NCI-H524 treated with DMSO at 0.1 percent for 48 hours (cell line): ENCODE data around the gene DSCAML1.

ENCODE experiments used
- DNase-seq: peaks from one replicate; lab custom pipeline; 2025; lab: John Stamatoyannopoulos, UW

The DSCAML1 gene

DNA sequence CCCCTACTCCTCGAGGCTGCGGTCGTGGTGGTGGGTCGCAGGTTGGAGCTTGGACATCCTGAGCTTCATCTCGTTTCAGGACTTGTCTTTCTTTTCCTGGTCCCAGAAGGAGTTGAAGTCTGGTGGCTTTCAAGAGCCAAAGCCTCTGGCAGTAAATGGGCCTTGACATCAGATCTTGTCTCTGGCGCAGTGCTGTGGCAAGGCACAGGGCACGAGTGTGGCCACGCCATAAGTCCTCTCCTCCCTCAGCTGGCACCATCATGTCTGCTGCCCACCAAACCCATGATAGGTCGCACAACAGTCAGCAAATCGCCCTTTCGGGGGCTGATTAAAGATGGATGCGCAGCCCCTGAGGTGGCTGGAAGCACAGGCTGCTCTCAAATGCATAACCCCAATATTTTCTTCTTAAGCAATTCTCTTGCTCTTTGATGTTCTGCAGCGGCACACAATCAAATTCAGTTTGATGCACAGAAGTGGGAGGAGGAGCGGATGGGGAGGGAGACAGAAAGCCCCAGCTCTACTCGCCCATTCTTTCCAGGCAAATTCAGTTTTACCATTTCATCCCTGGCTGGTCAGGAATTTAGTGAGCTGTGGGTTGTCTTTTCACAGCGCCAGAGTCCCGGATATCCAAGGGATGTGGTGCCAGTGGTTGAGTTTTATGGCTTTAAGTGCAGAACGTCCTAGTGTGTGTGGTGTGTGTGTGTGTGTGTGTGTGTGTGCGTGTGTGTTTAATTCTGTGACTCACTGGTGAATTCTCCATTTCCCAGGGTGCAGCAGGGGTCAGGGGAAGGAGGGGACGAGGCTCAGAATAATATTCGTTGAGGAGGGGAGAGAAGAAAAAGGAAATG is 162.0 kb downstream of the DSCAML1 start:
- DNase-seq, result no peak

DNA sequence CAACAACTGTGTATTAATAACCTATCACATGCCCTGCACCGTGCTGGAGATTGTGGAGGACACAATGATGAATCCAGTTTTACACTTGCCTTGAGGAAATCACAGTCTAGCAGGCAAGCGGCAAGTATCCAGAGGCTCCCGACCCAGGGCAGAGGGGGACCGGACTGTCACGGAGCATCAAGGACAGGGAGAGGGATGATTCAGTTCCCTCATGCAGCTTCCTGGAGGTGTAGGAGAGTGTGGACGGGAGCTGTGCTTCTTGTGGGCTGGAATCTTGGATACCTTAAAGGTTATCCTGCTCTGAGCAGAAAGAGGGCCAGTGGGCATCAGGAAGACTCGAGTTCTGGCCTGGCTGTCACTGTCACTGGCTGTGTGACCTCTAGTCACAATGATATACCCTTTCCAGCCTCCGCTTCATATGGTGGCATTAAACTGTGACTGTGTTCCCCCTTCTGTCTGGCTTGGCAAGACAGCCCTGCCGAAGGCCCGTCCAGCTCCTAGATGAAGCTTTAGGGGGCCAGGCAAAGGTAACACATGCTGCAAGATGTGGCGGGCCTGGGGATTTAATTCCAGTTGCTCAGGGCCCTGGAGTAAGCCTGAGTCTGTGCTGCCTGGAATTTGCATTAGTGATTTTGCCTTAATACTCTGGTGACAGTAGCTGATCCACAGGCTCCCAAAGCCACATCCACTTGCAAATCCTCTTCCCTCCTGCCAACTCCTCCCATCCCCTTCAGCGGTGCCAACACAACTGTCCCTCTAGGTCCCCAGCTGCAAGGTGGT is 162.8 kb downstream of the DSCAML1 start:
- no peak for DNase-seq

DNA sequence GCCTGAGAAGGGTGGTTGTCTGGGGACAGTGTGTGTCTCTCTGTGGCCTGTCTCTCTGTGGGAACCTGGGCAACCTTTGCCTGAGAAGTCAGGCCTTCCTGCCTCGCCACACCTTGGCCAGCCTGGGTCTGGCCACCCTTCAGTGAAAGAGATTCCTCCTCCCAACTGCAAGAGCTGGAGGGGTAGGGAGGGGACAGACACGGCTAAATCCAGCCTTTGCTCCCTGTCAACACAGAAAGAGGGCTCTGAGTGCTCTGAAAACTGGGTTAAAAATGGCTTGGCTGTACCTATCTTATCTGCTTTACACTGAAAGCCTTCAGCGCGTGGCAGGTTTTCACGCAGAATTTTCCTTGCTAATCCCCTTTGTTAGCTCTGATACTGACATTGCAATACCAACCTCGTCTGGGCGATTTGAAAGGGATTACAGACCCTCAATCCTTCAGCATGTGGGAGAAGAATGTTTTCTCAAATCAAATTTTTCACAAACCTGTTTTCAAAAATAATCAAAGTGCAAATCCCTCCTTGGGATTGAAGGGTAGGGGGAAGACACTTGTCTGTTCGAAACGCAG is 163.7 kb downstream of the DSCAML1 start:
- DNase-seq, result no peak

DNA sequence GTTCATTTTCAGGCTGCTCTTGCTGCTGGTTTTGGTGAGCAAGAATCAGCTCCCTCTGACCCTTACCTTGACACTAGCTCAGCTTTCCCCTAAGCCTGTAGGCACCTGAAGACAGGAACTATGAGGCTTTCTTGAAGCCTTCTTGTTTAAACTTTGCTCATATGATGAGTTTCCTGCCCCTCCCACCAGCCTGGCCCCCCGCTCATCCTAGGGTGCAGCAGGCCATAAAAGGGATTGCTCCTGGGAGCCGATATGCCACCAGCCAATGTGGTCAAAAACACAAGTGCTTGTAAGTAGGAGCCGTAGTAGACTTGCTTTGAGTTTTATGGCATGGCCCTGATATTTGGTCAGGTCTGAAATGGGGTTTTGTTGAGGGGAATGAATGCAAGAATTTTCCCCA is 164.7 kb downstream of the DSCAML1 start:
- no peak for DNase-seq

DNA sequence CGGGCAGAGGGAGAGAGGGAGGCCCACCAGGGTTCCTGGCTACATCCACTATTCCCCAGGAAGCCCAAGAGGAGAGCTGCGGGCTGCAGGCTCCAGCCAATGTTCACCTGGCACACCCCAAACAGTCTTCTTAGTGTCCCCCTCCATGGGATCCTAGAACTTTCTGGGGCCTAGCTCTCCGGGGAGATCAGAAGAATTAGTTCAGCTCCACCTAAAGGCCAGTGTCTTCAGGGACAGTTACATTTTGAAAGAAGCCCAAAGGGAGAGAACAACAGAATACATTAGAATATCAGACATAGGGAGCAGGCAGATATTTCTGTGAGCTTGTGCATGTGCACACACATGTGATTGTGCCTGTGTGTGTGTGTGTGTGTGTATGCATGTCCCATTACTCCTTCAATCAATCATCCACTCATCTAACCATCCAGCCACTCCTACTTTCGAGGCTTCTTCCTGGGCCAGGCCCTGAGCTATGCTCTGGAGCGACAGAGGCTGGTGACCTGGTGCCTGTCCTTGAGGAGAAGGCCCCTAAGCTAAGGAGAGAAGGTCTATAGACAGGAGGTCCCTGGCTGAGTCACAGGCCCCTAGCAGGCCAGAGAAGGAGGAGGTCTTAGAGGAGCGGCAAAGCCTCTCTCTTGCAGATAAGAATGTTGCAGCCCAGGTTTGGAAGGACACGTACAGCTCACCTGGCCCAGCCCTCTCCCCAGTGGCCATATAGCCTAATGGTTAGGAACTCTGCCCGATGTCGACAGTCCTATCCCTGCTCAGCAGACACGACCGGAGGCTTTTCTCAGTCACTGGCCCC is 165.5 kb downstream of the DSCAML1 start:
- no peak for DNase-seq

DNA sequence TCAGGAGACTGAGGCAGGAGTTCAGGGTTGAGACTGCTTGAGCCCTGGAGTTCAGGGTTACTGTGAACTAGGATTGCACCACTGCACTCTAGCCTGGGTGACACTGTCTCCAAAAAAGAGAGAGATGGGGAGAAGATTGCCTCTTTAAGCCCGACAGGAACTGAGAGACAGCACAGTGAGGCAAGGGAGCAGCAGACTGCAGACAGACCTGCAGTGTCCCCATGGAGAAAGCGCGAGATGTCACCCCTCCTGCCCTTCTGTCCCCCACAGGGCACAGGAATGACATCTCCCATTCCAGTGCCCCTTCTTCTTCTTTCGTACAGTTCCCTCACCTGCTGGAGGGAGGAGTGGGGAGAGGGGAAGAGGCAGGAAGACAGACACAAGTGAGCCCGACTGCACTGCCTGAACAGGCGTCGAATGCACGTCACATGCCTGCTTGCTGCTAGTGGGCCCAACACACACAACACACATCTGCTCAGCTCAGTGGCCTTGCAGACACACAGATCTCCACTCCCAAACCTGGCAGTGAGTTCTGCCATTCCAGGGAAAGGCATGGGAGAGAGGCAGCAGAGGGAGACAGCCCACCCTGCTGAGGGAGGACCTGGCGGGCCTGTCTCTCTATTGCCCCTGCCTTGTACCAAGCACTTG is 167.0 kb downstream of the DSCAML1 start:
- DNase-seq, result no peak

DNA sequence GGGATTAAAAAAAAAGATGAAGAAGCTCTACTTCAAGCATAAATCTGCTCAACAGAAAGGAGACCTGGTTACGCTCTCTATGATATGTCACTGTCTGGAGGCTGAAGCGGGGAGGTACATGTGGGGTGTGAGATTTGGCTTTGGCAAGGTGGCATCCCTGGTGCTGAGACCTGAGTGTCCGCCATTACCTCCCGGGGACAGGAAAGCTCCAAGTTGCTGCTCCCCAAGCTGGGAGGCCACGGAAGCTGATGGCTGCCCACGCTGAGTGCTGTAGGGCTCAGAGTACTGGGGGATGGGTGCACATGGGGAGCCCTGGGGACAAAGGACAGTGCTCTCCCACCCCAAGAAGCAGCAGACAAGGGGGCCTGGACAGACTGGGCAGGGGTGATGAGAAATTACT is 167.9 kb downstream of the DSCAML1 start:
- DNase-seq, result no peak

DNA sequence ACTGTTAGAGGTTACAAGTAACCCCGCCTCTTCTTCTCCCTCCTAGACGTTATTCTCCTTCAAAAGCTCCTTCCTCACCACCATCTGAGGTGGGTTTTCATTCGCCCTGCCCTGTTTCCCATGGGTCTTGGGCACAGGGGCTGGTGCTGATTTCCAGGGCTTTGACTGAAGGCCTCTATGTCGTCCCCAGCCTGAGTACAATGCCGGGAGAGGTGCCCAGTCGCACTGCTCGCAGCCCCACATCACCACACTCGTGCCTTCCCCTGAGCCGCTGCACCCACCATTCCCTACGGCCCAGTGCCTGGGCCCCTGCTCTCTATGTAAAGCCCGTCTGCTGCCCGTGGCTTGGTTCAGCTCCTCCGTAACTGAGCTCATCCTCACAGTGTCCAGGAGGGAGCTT is 169.8 kb downstream of the DSCAML1 start:
- DNase-seq, result no peak

DNA sequence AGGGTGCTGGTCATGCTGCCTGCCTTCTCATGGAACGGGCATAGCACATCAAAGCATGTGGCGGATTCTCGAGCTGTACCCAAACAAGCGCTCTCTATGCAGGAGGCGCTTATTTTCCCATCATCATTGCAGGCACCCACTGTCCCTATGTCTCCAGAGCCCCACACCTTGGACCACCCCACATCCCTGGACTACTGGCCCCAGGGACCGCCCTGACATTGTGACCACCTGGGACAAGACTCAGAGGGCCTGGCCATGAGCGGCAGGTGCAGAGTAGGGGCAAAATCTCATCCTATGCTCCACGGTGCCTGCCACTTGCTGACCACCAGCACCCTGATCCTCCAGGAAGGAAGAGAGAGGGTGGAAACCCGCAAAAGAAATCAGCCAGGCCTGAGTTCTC is 170.4 kb downstream of the DSCAML1 start:
- DNase-seq, result no peak

DNA sequence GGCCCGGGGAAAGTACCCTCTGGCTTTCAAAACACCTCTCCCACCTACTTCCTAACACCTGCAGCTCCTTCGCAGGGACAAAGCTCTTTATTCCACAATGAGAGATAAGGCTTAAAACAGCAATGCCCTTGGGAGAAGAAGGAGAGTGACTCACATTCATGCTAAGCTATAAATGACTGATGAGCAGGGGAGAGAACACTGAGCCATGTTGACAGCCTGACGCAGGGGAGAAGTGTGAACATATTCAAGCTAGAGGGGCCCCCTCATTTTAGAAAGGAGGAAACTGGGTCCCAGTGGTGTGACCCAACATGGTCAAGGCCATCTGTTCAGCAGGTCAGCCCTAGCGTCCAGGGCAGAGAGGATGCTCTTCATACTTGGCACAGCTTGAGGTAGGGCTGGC is 171.8 kb downstream of the DSCAML1 start:
- DNase-seq, result no peak

DNA sequence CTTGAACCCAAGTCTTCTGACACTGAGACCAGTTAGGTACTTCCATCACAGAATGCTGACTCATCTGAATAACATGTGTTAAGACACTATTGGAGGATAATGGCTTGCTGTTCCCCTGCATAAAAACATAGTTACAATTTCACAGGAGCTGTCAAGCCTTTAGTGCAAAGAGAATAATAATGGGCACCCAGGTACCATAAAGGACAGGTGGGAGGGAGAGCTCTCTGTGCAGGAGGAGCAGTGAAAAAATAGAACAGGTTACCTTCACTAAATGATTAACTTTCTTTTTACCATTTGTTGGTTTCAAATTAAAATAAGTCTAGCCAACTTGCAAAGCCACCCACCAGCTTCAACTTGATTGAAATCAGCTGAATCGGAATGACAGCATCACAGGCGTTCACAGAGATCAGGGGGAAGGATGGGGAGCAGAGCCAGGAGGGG is 173.2 kb downstream of the DSCAML1 start:
- DNase-seq, result no peak

DNA sequence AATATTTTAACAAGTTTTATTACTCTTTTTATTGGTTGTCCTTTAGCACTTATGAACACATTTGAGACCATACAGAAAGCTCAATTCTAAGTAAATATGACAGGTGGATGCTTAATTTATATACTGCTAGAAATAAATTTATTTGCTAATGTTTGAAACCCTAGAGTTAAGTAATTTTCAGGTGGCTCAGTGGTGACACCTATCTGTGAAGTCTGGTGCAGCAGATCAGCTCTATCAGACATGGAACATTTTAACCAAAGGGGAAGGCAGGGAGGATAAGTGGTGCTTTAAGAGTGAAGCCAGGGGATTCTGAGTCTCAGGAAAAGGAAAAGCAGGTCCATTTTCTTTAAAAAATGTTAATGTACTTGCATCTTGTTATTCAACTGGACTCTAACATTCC is 175.8 kb downstream of the DSCAML1 start:
- DNase-seq, result no peak

DNA sequence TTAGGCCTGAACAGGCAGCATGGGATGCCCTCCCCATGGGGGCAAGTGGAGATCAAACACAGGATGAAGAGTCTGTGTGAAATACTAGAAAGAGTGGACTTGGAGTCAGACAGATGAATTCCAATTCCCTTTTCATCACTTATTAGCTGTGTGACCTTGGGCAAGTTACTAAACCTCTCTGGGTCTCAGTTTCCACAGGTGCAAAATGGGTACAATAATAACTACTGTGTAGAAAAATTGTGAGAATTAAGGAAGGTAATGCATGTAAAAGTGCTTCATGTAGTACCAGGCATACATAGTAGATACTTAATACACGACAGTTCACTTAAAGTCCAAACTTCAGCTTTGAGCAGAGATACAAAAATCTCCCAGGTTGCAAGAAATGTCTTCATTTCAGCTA is 176.4 kb downstream of the DSCAML1 start:
- no peak for DNase-seq

DNA sequence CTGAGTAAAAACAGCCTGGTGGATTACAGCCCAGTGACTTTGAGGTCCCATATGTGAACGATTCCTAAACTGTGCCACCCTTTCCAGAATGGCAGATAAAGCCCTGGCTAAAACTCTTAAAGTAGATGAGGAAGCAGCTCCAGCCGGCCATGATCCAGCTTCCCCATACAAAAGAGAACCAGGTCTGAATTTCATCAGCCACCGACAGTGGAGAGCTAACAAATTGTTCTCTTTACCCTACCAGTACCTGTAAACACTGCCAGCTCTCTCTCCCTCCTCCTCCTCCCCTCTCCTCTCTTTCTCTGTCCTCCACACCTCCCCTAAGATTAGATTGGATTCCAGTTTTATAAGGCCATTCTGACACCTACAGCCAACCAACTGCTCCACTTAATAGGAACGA is 176.9 kb downstream of the DSCAML1 start:
- no peak for DNase-seq

DNA sequence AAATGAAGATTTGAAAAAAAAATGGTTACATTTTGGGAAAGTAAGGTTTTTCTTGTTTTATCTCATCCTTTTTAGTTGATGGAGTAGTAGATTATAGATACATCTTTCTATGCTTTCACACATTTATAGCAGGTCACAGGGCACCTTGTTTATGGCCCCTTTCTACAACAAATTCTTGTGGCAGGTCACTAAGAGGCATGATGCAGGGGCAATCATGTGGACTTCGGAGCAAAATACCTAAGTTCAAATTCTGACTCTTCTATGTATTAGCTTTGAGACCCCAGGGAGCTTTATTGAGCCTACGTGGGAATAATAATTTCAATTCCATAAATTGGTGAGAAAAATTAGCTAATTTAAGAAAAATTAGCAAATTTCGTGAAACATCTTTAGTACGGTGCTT is 177.4 kb downstream of the DSCAML1 start:
- DNase-seq, result no peak

DNA sequence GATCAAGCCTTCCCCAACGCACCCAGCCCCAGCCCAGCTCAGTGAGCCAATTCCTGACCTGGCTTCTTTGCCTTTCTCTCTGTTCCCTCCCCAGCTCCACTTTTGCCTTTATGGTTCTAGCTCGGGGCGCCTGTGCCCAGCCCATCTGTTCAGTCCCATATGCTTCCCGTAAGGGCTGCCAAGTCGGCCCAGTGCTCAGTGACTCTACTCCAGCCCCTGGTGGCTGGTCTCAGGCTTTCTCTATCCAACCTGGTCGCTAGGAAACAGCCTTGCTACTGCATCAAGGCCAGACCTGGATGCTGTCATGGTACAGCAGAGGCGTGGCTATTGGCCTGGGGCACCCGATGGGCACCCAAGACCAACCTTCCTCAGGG is 178.0 kb downstream of the DSCAML1 start:
- peak; percentile 76 for DNase-seq

DNA sequence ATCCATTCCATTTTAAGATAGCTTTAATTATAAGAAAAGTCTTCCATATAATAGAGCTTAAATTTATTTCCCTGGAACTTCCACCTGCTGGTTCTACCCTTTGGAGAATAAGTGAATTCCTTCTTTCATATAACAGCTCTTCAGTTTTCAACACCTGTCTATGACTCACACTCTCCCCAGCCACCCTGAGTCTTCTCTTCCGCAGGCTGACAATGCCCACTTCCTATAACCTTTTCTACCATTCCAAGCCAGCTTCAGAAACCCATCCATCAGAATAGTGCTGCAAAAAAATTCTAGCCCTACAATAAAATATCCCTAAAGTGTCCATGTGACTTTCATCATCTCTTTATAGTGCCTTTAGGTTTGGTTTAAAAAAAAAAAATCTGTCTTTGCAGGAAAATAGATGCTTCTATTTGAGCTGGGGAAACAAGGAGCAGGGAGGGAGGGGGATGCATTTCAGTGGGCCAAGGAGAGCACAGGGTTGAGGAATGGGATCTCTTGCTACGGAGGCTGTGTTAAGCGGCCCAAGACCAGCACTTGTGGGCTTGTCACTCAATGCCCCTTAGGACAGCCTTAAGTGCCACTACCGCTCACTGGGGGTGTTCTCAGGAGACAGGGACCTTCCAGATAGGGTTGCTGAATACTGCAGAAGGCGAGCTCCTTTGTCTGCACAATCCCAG is 178.6 kb downstream of the DSCAML1 start:
- no peak for DNase-seq

DNA sequence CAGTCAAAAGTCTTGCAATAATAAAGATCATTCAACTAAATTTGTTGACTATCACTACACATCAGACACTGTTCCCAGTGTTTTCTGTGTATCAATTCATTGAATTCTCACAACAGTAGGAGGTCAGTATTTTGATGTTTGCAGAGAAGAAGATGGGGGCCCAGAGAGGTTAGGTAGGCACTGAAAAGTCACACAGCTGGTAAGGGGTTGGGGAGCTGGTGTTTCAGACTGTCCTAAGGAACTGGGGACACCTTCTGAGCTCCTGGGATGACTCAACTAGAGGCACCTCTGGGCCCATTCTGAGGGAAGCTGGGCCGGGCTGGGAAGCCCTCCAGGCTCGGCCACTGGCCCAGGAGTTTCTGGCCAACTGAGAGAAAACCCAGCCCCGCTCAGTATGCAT is 180.0 kb downstream of the DSCAML1 start:
- no peak for DNase-seq

DNA sequence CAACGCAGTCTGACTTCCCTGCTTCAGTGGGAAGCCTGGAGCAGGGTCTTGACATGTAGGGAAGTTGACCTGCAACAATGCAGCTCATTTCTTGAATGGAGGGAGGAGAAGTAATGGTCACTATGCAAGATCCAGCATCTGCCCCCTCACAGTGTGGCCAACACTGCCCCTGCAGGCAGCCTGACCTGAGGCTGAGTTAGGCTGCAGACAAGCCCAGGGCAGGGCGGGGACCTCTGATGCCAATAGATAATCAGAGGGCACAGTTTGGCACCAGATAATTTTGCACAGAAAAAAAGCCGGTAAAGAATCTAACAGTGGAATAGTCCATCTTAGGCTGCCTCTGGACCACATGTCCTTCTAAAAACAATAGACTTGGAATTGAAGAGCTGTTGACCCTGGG is 182.3 kb downstream of the DSCAML1 start:
- DNase-seq, result no peak

DNA sequence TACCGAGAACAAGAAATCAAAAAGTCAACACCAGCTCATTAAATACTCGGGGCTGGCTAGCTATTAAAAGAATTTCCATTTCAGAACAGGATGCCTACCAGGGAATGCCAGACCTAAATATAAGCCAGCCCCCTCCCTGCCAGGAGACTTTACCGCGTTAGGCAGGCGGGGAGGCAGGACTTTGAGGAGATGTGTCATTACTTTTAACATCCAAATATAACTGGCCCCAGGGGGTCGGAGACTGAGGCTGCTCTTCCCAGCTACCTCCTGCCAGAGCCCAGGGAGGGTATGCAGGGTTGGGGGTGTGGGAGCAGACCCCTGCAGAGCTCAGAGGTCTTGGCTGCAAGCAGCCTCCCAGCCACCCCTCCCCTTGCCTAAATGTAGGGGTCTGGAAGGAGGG is 183.5 kb downstream of the DSCAML1 start:
- no peak for DNase-seq

DNA sequence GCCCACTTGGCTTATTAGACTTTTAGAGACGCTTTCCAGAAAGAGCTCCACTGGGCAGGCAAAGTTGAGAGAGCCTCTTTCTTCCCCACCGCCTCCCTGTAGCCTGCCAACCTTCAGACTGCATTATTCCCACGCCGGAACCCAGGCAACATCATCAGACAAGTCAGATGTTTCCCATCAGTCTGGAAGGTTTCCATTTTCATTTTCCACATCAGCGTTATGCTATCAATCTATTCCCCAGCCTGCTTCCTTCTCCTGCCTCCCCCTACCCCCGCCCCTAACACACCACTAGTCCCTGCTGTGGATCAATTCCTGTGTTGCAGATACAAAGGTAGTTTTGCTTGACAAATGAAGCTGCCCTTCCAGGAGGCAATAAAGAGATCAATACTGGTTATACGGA is 184.8 kb downstream of the DSCAML1 start:
- no peak for DNase-seq
